Neural cell (in vitro differentiated cells): ENCODE results near the gene IL6ST. TPM values are rescaled to one million over a fixed set of nuclear protein-coding genes. Genes with fewer than 3 reads are reported as not detected.

Source experiments
- H2AFZ ChIP-seq: fragments of 200-600, 300-800 bp; sonication (generic), shearing (Covaris generic); 2 replicates; pipeline ENCODE4 v1.6.0; 2014; ENCODE audit warnings: low read depth, mild to moderate bottlenecking, antibody characterized with exemption, low read length, moderate library complexity
- H3F3A ChIP-seq: fragments of 200-600 bp; shearing (Covaris generic); 2 replicates; pipeline ENCODE4 v1.6.1; 2016; ENCODE audit warnings: mild to moderate bottlenecking, moderate library complexity, mixed read lengths, antibody characterized with exemption, low read length; ENCODE audit not compliant: insufficient read depth, poor library complexity, severe bottlenecking
- H3K27ac ChIP-seq: fragments of 200-600, 300-800 bp; sonication (generic), shearing (Covaris generic); 2 replicates; pipeline ENCODE4 v1.5.1; 2014; ENCODE audit warnings: mild to moderate bottlenecking, low read length, moderate library complexity
- H3K27me3 ChIP-seq: fragments of 300-800, 200-600 bp; sonication (generic), shearing (Covaris generic); 2 replicates; pipeline ENCODE4 v1.6.0; 2014; ENCODE audit warnings: mild to moderate bottlenecking, low read depth, low read length, moderate library complexity; ENCODE audit not compliant: insufficient read depth
- H3K36me3 ChIP-seq: fragments of 300-800, 200-600 bp; sonication (generic), shearing (Covaris generic); 2 replicates; pipeline ENCODE4 v1.5.1; 2014; ENCODE audit warnings: mild to moderate bottlenecking, antibody characterized with exemption, low read length, moderate library complexity; ENCODE audit not compliant: insufficient read depth
- H3K4me2 ChIP-seq: fragments of 300-800, 200-600 bp; sonication (generic), shearing (Covaris generic); 2 replicates; pipeline ENCODE4 v1.6.0; 2014; ENCODE audit warnings: mild to moderate bottlenecking, low read length
- H3K4me3 ChIP-seq: fragments of 300-800, 200-600 bp; sonication (generic), shearing (Covaris generic); 2 replicates; pipeline ENCODE4 v1.5.1; 2014; ENCODE audit warnings: mild to moderate bottlenecking, low read length, moderate library complexity
- H3K79me2 ChIP-seq: fragments of 200-600 bp; shearing (Covaris generic); replicated peaks from 2 replicates; pipeline ENCODE4 v1.6.0; 2014; ENCODE audit warnings: mild to moderate bottlenecking, low read length, moderate library complexity; ENCODE audit not compliant: insufficient read depth
- H3K9ac ChIP-seq: fragments of 300-800, 200-600 bp; sonication (generic), shearing (Covaris generic); 2 replicates; pipeline ENCODE4 v1.6.1; 2016; ENCODE audit warnings: mild to moderate bottlenecking, low read length, mixed read lengths
- H3K9me2 ChIP-seq: fragments of 200-600 bp; shearing (Covaris generic); 2 replicates; pipeline ENCODE4 v1.6.1; 2016; ENCODE audit warnings: mild to moderate bottlenecking, low read length, mixed read lengths; ENCODE audit not compliant: insufficient read depth
- H3K9me3 ChIP-seq: fragments of 200-600, 300-800 bp; sonication (generic), shearing (Covaris generic); 2 replicates; pipeline ENCODE4 v1.6.1; 2016; ENCODE audit warnings: mild to moderate bottlenecking, mixed run types, low read length, moderate library complexity, mixed read lengths
- H4K20me1 ChIP-seq: fragments of 200-600 bp; shearing (Covaris generic); 2 replicates; pipeline ENCODE4 v1.6.1; 2016; ENCODE audit warnings: mild to moderate bottlenecking, mixed run types; ENCODE audit not compliant: insufficient read depth
- CTCF ChIP-seq: fragments of 450-650 bp; IDR thresholded peaks from 2 replicates; pipeline ENCODE4 v1.5.1; 2014; ENCODE audit warnings: antibody characterized with exemption, mild to moderate bottlenecking, moderate library complexity; ENCODE audit not compliant: poor library complexity, severe bottlenecking
- EP300 ChIP-seq: fragments of 450-650 bp; conservative IDR thresholded peaks from 2 replicates; pipeline ENCODE4 v1.6.1; 2014; ENCODE audit warnings: antibody characterized with exemption, mild to moderate bottlenecking, moderate library complexity; ENCODE audit not compliant: poor library complexity, severe bottlenecking
- EZH2 ChIP-seq: fragments of 200-600, 300-800 bp; shearing (Covaris generic), sonication (generic); IDR thresholded peaks from 2 replicates; pipeline ENCODE4 v1.6.1; 2014; ENCODE audit warnings: antibody characterized with exemption, low read length, borderline replicate concordance, mild to moderate bottlenecking; ENCODE audit not compliant: insufficient read depth, poor library complexity, severe bottlenecking
- MXI1 ChIP-seq: fragments of 450-650 bp; conservative IDR thresholded peaks from 2 replicates; pipeline ENCODE4 v1.6.1; 2014; ENCODE audit warnings: antibody characterized with exemption, mild to moderate bottlenecking; ENCODE audit not compliant: poor library complexity, severe bottlenecking
- POLR2AphosphoS5 ChIP-seq: IDR thresholded peaks from 2 replicates; pipeline ENCODE4 v1.6.1; 2012
- RAD21 ChIP-seq: fragments of 450-650 bp; conservative IDR thresholded peaks from 2 replicates; pipeline ENCODE4 v1.6.1; 2014; ENCODE audit warnings: antibody characterized with exemption, mild to moderate bottlenecking, moderate library complexity
- REST ChIP-seq: IDR thresholded peaks from 2 replicates; pipeline ENCODE4 v1.6.1; 2012; ENCODE audit warnings: borderline replicate concordance
- SMC3 ChIP-seq: fragments of 450-650 bp; conservative IDR thresholded peaks from 2 replicates; pipeline ENCODE4 v1.6.1; 2014; ENCODE audit warnings: antibody characterized with exemption, mild to moderate bottlenecking, moderate library complexity; ENCODE audit not compliant: poor library complexity
- TAF1 ChIP-seq: IDR thresholded peaks from 2 replicates; pipeline ENCODE4 v1.6.1; 2012; ENCODE audit warnings: low read depth
- polyA plus RNA-seq: library from polyadenylated mRNA; depleted of rRNA; stranded (reverse); fragments of >200 nt; gene quantifications from 2 replicates; pipeline ENCODE4 v1.2.3, GENCODE V29; 2014

Gene IL6ST
- polyA plus RNA-seq, 1 donor from 2014 or later, result 19.7 TPM

DNA sequence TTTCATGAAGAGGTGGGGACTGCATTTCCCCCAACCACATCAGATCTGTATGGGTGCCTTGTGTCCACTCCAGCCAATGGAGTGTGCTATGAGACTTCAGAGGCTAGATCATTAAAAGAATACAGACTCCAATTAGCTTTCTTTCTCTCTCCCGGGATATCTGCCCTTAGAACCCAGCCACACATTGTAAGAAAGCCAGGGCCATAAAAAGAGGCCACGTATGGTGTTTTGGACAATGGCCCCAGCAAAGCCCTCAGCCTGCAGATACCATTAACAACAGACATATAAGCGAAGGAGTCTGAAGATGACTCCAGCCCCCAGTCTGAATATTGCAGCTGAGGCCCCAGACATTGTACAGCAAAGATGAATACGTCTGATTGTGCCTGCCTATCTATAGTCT, 21.5 kb downstream of the IL6ST start:
- no peak overlapping the region for H2AFZ ChIP-seq
- no peaks in the 10 kb centered on the region for H3K79me2 ChIP-seq
- H3K27ac ChIP-seq, result no peak overlapping the region
- H4K20me1 ChIP-seq, result no peaks in the 10 kb centered on the region
- no peak overlapping the region for H3K9ac ChIP-seq
- no peaks in the 10 kb centered on the region for H3K9me2 ChIP-seq
- no peak overlapping the region for H3K4me2 ChIP-seq
- no peaks in the 10 kb centered on the region for H3K9me3 ChIP-seq
- H3F3A ChIP-seq, result no peaks in the 10 kb centered on the region
- H3K4me3 ChIP-seq, result no peak overlapping the region
- TF ChIP-seq REST (no peak), POLR2AphosphoS5 (no peak)
- no peaks in the 10 kb centered on the region for H3K27me3 ChIP-seq
- H3K36me3 ChIP-seq, result no peaks in the 10 kb centered on the region

DNA sequence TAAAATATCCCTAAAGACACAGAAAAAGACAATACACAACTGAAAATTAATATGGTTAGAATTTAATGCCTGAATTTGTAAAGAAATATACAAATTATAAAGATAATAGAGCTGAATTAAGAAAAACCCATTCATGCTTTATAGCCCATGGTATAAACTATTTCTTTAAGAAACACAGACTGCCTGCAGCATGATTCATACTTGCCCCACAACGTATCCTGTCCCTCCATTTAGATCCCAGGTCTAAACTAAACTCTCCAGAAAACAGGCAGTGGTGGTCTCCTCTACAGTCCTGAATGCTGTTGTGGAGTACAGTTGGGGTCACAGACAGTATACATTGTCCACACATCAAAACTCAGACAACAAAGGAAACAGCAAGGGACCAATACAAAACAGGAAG, 24.8 kb downstream of the IL6ST start:
- no peaks in the 10 kb centered on the region for H3F3A ChIP-seq
- no peak overlapping the region for H3K4me2 ChIP-seq
- H3K27me3 ChIP-seq, result no peaks in the 10 kb centered on the region
- no peaks in the 10 kb centered on the region for H3K9me3 ChIP-seq
- H3K36me3 ChIP-seq, result no peaks in the 10 kb centered on the region
- H2AFZ ChIP-seq, result no peak overlapping the region
- H3K9me2 ChIP-seq, result no peaks in the 10 kb centered on the region
- H3K79me2 ChIP-seq, result no peaks in the 10 kb centered on the region
- no peaks in the 10 kb centered on the region for H4K20me1 ChIP-seq
- no peak for TF ChIP-seq RAD21
- TF ChIP-seq MXI1, result no peak
- TF ChIP-seq EP300, result no peak
- TF ChIP-seq TAF1, result no peak
- TF ChIP-seq SMC3, result no peak
- no peak for TF ChIP-seq REST
- TF ChIP-seq CTCF, result no peak
- TF ChIP-seq EZH2, result no peak
- TF ChIP-seq POLR2AphosphoS5, result no peak
- no peak overlapping the region for H3K4me3 ChIP-seq
- H3K27ac ChIP-seq, result no peak overlapping the region
- no peak overlapping the region for H3K9ac ChIP-seq
